Mesenchymal stem cell (in vitro differentiated cells and primary cell): Measurements from ENCODE around the gene GBF1.
A peak's percentile ranks its signal among the peaks of the same experiment; 100 is the strongest.

ENCODE experiments used
- DNase-seq: peaks from one replicate; pipeline ENCODE4 v3.0.0-alpha.2; 2013
- H2AFZ ChIP-seq: one replicate; pipeline ENCODE4 v1.6.1; 2013; ENCODE audit warnings: low read depth, mild to moderate bottlenecking, control low read depth, inconsistent platforms, low read length, moderate library complexity
- H2AK5ac ChIP-seq: 2 replicates; pipeline ENCODE4 v1.6.1; 2013; ENCODE audit warnings: low read length, moderate library complexity, mild to moderate bottlenecking, inconsistent platforms; ENCODE audit not compliant: severe bottlenecking
- H2BK120ac ChIP-seq: one replicate; pipeline ENCODE4 v1.6.1; 2013; ENCODE audit warnings: low read depth, mild to moderate bottlenecking, inconsistent platforms, low read length, moderate library complexity
- H2BK12ac ChIP-seq, 2 experiments: one replicate each; pipeline ENCODE4 v1.6.1; 2013; ENCODE audit warnings: inconsistent platforms in 2 of 2, low read length in 2 of 2, mild to moderate bottlenecking in 2 of 2, moderate library complexity in 2 of 2, control low read depth in 1 of 2
- H2BK15ac ChIP-seq: one replicate; pipeline ENCODE4 v1.6.1; 2013; ENCODE audit warnings: mild to moderate bottlenecking, low read depth, inconsistent platforms; ENCODE audit not compliant: poor library complexity, severe bottlenecking
- H2BK5ac ChIP-seq: 2 replicates; pipeline ENCODE4 v1.6.1; 2013; ENCODE audit warnings: low read depth, mild to moderate bottlenecking, low read length, control low read depth, inconsistent platforms; ENCODE audit not compliant: poor library complexity, severe bottlenecking
- H3K14ac ChIP-seq, 2 experiments: one replicate each; pipeline ENCODE4 v1.6.1; 2013; ENCODE audit warnings: inconsistent platforms in 2 of 2, low read length in 2 of 2, control low read depth in 1 of 2, mild to moderate bottlenecking in 1 of 2, moderate library complexity in 1 of 2
- H3K18ac ChIP-seq, 2 experiments: one replicate each; pipeline ENCODE4 v1.6.1; 2013; ENCODE audit warnings: inconsistent platforms in 2 of 2, low read length in 2 of 2, control low read depth in 1 of 2, low read depth in 1 of 2, mild to moderate bottlenecking in 1 of 2
- H3K23ac ChIP-seq, 2 experiments: one replicate each; pipeline ENCODE4 v1.6.1; 2013; ENCODE audit warnings: inconsistent platforms in 2 of 2, low read length in 2 of 2, mild to moderate bottlenecking in 2 of 2, moderate library complexity in 2 of 2, control low read depth in 1 of 2
- H3K27ac ChIP-seq: 2 replicates; pipeline ENCODE4 v1.5.1; 2013; ENCODE audit warnings: mild to moderate bottlenecking, moderate library complexity, low read length, control low read depth, inconsistent platforms; ENCODE audit not compliant: poor library complexity, severe bottlenecking
- H3K27me3 ChIP-seq, 2 experiments: 2 replicates each; pipeline versions ENCODE4 v1.6.1 to v1.7.0; 2013; ENCODE audit warnings: low read length in 2 of 2, mild to moderate bottlenecking in 2 of 2, moderate library complexity in 2 of 2, control low read depth in 1 of 2, inconsistent platforms in 1 of 2; ENCODE audit not compliant: control insufficient read depth in 1 of 2, insufficient read depth in 1 of 2
- H3K36me3 ChIP-seq, 2 experiments: 2 replicates each; pipeline versions ENCODE4 v1.6.1 to v1.7.0; 2013; ENCODE audit warnings: low read length in 2 of 2, control low read depth in 1 of 2, inconsistent platforms in 1 of 2, low read depth in 1 of 2, mild to moderate bottlenecking in 1 of 2; ENCODE audit not compliant: insufficient read depth in 2 of 2, control insufficient read depth in 1 of 2
- H3K4ac ChIP-seq, 2 experiments: one replicate each; pipeline ENCODE4 v1.6.1; 2013; ENCODE audit warnings: inconsistent platforms in 2 of 2, low read length in 2 of 2, mild to moderate bottlenecking in 2 of 2, moderate library complexity in 2 of 2, control low read depth in 1 of 2, low read depth in 1 of 2
- H3K4me1 ChIP-seq: 2 replicates; pipeline ENCODE4 v1.6.1; 2013; ENCODE audit warnings: low read depth, low read length, control low read depth; ENCODE audit not compliant: control insufficient read depth, insufficient read depth
- H3K4me2 ChIP-seq: 2 replicates; pipeline ENCODE4 v1.6.1; 2013; ENCODE audit warnings: low read length, mild to moderate bottlenecking, inconsistent platforms; ENCODE audit not compliant: poor library complexity, severe bottlenecking
- H3K4me3 ChIP-seq, 2 experiments: 2 replicates each; pipeline versions ENCODE4 v1.5.1 to v1.7.0; 2013; ENCODE audit warnings: low read length in 2 of 2, mild to moderate bottlenecking in 2 of 2, control low read depth in 1 of 2, low read depth in 1 of 2; ENCODE audit not compliant: insufficient read depth in 1 of 2
- H3K79me1 ChIP-seq: replicated peaks from 2 replicates; pipeline ENCODE4 v1.6.1; 2013; ENCODE audit warnings: mild to moderate bottlenecking, control low read depth, low read length, inconsistent platforms; ENCODE audit not compliant: poor library complexity, severe bottlenecking
- H3K9ac ChIP-seq: 2 replicates; pipeline ENCODE4 v1.7.0; 2013; ENCODE audit warnings: mild to moderate bottlenecking, low read length, moderate library complexity
- H3K9me3 ChIP-seq: 2 replicates; pipeline ENCODE4 v1.7.0; 2013; ENCODE audit warnings: mild to moderate bottlenecking, low read length; ENCODE audit not compliant: control insufficient read depth
- H4K8ac ChIP-seq: one replicate; pipeline ENCODE4 v1.6.1; 2013; ENCODE audit warnings: inconsistent platforms, mild to moderate bottlenecking, low read length, moderate library complexity
- H4K91ac ChIP-seq: one replicate; pipeline ENCODE4 v1.6.1; 2013; ENCODE audit warnings: mild to moderate bottlenecking, low read length, inconsistent platforms
- WGBS: methylation state at CpG from one replicate; pipeline ENCODE4 v1.1.7; 2013; ENCODE audit warnings: mixed read lengths; 5-methylcytosine and 5-hydroxymethylcytosine counted together

Gene GBF1

DNA sequence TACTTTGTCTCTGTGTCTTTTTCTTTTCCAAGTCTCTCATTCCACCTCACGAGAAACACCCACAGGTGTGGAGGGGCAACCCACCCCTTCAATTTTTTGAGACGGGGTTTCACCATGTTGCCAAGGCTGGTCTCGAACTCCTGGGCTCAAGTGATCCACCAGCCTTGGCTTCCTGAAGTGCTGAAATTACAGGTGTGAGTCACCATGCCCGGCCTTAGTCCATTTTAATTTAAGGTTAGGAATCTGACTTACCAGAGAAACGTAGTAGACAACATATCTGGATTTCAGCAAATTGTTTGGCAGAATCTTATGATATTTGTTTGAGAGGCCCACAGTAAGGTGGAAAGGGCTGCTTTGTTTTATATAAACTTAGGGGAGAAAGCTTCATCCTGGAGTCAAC is 147.0 kb downstream of the GBF1 start:
- Histone ChIP-seq H2BK12ac (no peak overlapping the region), H2AFZ (no peak overlapping the region), H3K79me1 (peaks cover 13% of the 10 kb centered on the region), H2AK5ac (no peak overlapping the region), H3K4me1 (peaks cover 23% of the 10 kb centered on the region), H2BK15ac (no peak overlapping the region), H3K36me3 (peaks cover 0 to 9% of the 10 kb centered on the region in 2 experiments), H3K4me3 (no peak overlapping the region), H4K91ac (no peak overlapping the region), H3K4ac (no peak overlapping the region), H4K8ac (no peak overlapping the region), H3K14ac (no peak overlapping the region), H3K9me3 (no peaks in the 10 kb centered on the region), H3K18ac (no peak overlapping the region), H3K9ac (no peak overlapping the region), H3K4me2 (no peak overlapping the region), H2BK5ac (no peak overlapping the region), H3K27me3 (peaks cover 0 to 8% of the 10 kb centered on the region in 2 experiments), H3K23ac (no peak overlapping the region), H3K27ac (no peak overlapping the region), H2BK120ac (no peak overlapping the region)
- DNase-seq: no peak
- WGBS: 85% methylated on average over 5 of the region's 5 CpGs

DNA sequence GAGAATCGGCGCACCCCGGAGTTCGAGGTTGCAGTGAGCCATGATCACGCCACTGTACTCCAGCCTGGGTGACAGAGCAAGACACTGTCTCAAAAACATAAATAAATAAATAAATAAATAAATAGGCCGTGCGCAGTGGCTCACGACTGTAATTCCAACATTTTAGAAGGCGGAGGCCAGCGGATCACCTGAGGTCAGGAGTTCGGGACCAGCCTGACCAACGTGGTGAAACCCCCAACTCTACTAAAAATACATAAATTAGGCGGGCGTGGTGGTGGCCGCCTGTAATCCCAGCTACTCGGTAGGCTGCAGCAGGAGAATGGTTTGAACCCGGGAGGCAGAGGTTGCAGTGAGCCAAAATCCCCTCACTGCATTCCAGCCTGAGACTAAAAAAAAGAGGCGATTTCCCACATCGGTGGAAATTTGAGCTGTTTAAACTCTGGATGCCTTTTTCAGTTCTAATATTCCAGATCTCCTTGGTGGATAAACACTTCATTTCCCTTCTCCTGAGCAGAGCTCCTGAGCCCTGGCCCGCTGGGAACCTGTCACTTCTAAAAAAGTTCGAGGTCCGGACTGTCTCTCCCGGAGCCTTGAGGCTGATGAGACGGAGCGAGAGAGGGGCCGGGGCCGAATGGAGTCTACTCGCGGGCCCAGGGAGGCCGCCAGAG is 148.2 kb downstream of the GBF1 start:
- H3K18ac ChIP-seq: no peak overlapping the region
- H4K91ac ChIP-seq: no peak overlapping the region
- peak overlapping the region; percentile 78 for H3K4me2 ChIP-seq
- H2BK120ac ChIP-seq: no peak overlapping the region
- peaks cover 17% of the 10 kb centered on the region for H3K79me1 ChIP-seq
- DNase-seq: no peak
- H3K27me3 ChIP-seq: peaks cover 0 to 8% of the 10 kb centered on the region in 2 experiments
- H3K23ac ChIP-seq: no peak overlapping the region
- H3K4me1 ChIP-seq: peaks cover 26% of the 10 kb centered on the region
- no peak overlapping the region for H3K4ac ChIP-seq
- peak overlapping the region; percentile 90 for H3K9ac ChIP-seq
- no peaks in the 10 kb centered on the region for H3K9me3 ChIP-seq
- 44% methylated on average over 30 of the region's 30 CpGs for WGBS
- no peak overlapping the region for H4K8ac ChIP-seq
- H3K27ac ChIP-seq: peak overlapping the region; percentile 33
- peaks cover 11 to 21% of the 10 kb centered on the region in 2 experiments for H3K36me3 ChIP-seq
- peak overlapping the region; percentile 19 for H2BK15ac ChIP-seq
- no peak overlapping the region for H2BK5ac ChIP-seq
- no peak overlapping the region for H2BK12ac ChIP-seq
- H3K4me3 ChIP-seq: peak overlapping the region in 1 of 2 experiments; percentile 92
- no peak overlapping the region for H3K14ac ChIP-seq
- no peak overlapping the region for H2AK5ac ChIP-seq
- no peak overlapping the region for H2AFZ ChIP-seq

DNA sequence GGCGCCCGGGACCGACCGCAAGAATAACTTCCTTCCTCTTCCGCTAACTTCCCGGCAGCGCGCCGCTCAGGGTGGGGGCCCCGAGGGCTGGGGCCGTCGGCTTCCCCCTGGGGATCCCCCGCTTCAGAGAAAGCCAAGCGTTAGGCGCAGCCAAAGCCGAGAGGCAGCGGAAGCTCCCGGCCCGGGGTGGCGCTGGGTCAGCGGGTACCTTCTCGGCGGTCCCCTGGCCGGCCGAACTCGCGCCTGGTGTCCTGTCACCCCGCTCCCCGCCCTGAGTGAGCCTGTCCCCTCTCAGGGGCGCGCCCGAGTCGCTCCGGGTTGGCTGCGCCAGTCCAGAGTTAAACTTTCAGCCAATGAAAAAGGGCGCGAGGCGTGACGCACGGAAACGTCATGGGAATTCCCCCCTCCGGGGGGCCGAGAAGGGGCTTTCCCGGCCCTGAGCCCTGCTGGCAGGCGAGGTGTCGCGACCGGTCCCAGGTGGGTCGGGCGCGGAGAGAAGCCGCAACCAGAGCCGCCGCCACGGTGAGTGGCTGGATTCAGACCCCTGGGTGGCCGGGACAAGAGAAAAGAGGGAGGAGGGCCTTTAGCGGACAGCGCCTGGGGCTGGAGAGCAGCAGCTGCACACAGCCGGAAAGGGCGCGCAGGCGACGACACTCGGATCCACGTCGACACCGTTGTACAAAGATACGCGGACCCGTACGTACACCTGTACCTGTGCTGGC is 148.9 kb downstream of the GBF1 start:
- Histone ChIP-seq H2AFZ (peak overlapping the region; percentile 69), H3K4me3 (peak overlapping the region; percentile 76 to 92), H3K36me3 (peaks cover 11 to 24% of the 10 kb centered on the region in 2 experiments), H4K91ac (no peak overlapping the region), H2BK5ac (no peak overlapping the region), H3K23ac (peak overlapping the region in 1 of 2 experiments; percentile 95), H2BK12ac (peak overlapping the region in 1 of 2 experiments; percentile 94), H3K14ac (peak overlapping the region in 1 of 2 experiments; percentile 96), H3K27ac (peak overlapping the region; percentile 24), H2BK120ac (no peak overlapping the region), H3K27me3 (peaks cover 0 to 8% of the 10 kb centered on the region in 2 experiments), H3K4me1 (peaks cover 30% of the 10 kb centered on the region), H3K79me1 (peaks cover 17% of the 10 kb centered on the region), H3K4me2 (peak overlapping the region; percentile 78), H2AK5ac (no peak overlapping the region), H3K9me3 (no peaks in the 10 kb centered on the region), H3K4ac (peak overlapping the region in 1 of 2 experiments; percentile 76), H3K18ac (peak overlapping the region; percentile 37 to 95), H2BK15ac (peak overlapping the region; percentile 93), H4K8ac (peak overlapping the region; percentile 59), H3K9ac (peak overlapping the region; percentile 90)
- under 1% methylated on average over 71 of the region's 71 CpGs for WGBS
- peak; percentile 99 for DNase-seq

DNA sequence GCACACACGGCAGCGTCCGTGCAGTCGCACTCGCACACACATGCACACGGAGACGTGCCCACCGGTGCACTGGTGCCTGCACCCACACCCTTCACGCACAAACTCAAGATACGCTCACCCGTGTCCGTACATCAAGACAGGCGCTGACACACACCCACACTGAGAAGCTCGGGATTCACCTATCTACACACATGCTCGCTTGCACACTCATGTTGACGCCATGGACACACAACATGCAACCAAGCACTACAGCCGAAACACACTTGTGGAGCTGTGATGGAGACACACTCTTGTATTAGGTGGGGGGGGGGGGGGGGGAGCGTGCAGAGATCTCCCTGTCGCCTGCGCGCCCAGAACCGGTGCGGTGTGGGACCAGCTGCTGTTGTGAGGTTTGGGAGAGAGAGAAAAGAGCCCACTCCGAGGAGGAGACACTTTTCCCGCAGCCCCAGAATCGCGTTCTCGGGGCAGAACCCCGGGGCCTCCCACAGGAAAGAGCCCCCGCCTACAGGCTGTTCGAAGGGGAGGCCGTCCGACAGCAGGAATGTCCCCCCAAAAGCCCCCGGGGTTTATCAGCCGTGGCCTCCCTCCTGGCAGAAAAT is 149.6 kb downstream of the GBF1 start:
- DNase-seq: peak; percentile 75
- Histone ChIP-seq H3K9ac (peak overlapping the region; percentile 90), H3K79me1 (peaks cover 19% of the 10 kb centered on the region), H4K8ac (peak overlapping the region; percentile 59), H2BK15ac (peak overlapping the region; percentile 78), H3K36me3 (peaks cover 11 to 27% of the 10 kb centered on the region in 2 experiments), H3K9me3 (no peaks in the 10 kb centered on the region), H2AK5ac (no peak overlapping the region), H3K4me3 (peak overlapping the region; percentile 76 to 92), H4K91ac (peak overlapping the region; percentile 71), H3K4ac (peak overlapping the region in 1 of 2 experiments; percentile 60), H3K27me3 (peaks cover 0 to 8% of the 10 kb centered on the region in 2 experiments), H2BK120ac (peak overlapping the region; percentile 11), H2BK5ac (no peak overlapping the region), H3K4me2 (peak overlapping the region; percentile 78), H3K14ac (peak overlapping the region in 1 of 2 experiments; percentile 96), H3K27ac (peak overlapping the region; percentile 30), H2AFZ (peak overlapping the region; percentile 68), H3K4me1 (peaks cover 35% of the 10 kb centered on the region), H2BK12ac (peak overlapping the region in 1 of 2 experiments; percentile 94), H3K23ac (peak overlapping the region in 1 of 2 experiments; percentile 95), H3K18ac (peak overlapping the region; percentile 80 to 95)
- WGBS: 6% methylated on average over 26 of the region's 35 CpGs
